GM19467 (cell line): ENCODE results near the gene NOX1.
A peak's percentile ranks its signal among the peaks of the same experiment; 100 is the strongest.
"Not testable (repeated sequence)": the region's sequence is repeated elsewhere in the genome, so short reads cannot be mapped to it uniquely, and the experiment has no call there.

Source experiments
- ATAC-seq: cut with Tn5 transposase; IDR thresholded peaks from one replicate; pipeline ENCODE4 v1.9.1; 2021; ENCODE audit warnings: mild to moderate bottlenecking, moderate library complexity; ENCODE audit not compliant: unreplicated experiment

Gene NOX1

DNA sequence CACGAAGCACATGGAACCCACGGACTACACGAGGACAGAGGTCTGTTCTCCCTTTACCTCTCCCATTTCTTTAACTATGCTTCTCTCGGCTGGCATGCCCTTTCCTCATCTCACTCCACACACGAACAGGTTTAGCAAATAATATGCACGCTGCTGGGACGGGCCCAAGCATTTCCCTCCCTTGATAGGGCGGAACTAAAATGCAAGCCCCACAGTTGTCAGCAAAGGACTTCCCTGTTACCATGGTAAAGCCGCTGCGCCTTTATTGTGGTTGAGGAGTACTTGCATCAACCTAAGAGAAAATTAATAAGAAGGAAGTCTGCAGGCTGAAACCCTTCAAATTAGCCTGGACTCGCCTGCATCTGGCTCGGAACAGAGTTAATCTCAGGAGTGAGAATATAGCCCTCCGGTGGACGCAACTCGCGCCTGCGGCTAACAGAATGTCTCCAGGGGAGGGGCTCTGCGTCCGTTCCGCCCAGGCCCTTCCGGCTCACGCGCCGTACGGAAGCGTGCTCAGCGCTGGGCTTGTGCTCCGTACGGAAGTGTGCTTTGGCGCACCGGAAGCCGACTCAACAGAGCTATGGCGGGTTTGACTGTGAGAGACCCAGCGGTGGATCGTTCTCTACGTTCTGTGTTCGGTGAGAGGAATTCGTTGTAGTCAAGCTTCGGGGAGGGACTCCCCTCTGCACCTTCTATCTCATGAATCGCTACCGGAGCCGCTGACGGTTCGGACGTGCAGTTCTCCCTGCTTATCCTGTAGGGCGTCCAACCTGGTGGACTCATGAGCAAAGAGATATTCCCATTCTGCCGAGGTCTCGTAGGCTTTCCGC is 54.1 kb downstream of the NOX1 start, which contains the start of gene CSTF2:
Gene CSTF2 (plus strand): TSS at position 555 of the 830 bp plus-strand sequence. CDS start 26 bp downstream, at position 581.
- ATAC-seq, result peak; percentile 100

DNA sequence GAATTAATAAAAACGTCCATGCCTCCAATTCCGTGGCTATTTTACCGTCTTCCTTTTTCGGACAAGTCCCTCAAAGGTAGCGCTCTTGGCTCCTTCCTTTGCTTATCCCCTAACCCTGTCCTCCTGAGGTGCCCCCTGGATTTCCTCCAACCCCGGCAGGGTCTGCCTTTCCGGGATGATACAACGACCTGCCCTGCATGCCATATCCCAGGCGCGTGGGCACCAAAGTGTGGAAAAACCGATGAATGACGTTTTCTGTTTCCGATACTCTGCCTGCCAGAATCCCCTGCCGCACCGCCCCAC is 54.7 kb downstream of the NOX1 start:
- no peak for ATAC-seq

DNA sequence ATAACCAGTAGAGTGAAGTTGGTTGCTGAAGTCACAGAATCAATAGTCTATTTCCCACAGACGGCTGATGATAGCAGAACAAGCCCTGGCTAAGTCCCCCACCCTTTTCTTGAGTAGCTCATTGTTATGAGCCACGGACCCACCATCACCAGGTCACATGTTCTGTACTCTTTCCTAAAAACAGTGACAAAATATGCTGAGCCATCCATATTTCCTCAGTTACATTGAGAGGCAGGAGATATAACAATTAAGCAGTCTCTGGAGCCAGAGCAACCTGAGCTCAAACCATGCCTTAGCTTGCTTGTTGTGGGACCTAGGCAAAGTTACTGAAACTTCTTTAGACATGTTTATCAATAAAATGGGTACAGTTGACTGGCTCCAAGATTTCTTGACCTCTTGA is 56.8 kb downstream of the NOX1 start:
- no peak for ATAC-seq

DNA sequence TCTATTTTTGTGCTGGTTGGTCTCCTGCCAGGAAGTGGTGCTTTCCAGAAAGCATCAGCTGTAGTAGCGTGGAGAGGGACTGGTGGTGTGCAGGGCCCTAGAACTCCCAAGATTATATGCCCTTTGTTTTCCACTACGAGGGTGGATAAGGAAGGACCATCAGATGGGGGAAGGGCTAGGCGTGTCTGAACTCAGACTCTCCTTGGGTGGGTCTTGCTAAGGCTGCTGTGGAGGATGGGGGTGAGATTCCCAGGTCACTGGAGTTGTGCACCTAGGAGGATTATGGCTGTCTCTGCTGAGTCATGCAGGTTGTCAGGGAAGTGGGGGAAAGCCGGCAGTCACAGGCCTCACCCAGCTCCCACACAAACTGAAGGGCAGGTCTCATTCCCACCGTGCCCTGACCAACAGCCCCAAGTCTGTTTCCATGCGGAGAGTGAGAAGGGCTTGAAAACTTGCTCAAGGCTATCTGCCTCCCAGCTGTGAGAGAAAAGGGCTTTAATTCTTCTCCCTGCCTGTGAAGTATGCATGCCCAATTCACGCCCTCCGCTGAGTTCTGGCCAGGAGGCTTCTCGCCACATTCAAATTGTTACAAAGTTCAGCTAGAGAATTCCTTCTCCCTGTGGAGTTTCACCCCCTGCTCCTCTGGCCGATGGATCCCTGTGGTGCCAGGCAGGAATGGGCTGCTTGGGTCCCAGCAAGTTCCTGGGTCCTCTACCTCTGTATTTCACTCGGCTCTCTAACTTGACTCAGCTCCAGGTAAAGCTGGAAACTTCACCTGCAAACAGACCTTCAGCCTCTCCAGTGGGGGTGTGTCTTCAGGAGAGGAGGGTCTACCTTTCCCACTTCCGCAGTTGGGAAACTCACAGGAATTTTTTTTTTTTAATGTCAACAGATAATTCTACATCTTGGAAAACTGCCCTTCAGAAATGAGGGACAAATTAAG is 61.7 kb downstream of the NOX1 start:
- no peak for ATAC-seq

DNA sequence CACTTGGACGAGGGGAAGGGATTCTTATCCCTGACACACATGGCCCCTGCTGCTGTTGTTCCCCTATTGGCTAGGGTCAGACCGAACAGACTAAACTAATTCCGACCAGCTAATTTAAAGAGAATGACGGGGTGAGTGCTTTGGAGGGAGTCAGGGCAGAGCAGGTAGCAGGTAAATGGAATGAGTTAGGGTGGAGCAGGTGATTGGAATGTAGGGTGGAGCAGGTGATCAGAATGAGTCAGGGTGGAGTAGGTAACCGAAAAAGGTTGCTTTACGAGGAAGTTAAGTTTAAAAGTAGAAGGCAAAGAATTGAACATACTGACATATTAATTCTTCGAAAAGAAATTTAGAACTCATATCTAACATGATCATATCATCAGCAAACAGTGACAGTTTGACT is 65.9 kb downstream of the NOX1 start:
- ATAC-seq, result not testable (repeated sequence)

DNA sequence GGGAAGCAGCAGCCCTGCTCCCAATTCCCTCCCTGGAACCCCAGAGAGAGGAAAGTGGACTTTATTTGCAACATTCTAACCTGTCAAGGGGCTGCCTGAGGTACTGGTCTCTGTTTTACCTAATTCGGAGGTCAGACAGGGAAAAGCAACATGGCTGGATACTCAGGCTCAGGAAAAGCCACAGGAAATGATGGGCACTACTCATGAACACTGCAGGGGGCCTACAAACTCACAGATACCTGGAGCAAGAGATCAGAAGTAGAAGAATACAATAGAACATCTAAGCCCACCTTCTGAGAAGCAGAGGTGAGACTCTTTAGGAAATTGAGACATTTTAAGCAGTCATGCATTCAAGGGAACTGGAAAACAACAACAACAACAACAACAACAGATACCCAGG is 69.4 kb downstream of the NOX1 start:
- ATAC-seq, result no peak

DNA sequence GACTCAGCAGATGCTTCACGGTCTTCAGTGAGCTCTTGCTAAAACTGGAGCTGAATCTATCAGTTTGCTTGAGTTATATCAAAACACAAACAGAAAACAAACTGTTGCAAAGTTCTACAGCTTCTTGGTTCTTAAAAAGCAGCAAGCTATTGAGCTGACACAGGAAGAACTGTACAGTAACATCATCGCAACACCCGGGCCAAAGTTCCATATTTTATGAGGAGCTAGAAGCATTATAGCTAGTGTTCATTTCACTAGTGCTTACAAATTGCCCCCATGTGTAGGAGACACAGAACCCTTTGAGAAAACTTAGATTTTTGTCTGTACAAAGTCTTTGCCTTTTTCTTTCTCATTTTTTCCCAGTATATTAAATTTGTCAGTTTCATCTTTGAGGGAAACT is 71.3 kb downstream of the NOX1 start:
- no peak for ATAC-seq

DNA sequence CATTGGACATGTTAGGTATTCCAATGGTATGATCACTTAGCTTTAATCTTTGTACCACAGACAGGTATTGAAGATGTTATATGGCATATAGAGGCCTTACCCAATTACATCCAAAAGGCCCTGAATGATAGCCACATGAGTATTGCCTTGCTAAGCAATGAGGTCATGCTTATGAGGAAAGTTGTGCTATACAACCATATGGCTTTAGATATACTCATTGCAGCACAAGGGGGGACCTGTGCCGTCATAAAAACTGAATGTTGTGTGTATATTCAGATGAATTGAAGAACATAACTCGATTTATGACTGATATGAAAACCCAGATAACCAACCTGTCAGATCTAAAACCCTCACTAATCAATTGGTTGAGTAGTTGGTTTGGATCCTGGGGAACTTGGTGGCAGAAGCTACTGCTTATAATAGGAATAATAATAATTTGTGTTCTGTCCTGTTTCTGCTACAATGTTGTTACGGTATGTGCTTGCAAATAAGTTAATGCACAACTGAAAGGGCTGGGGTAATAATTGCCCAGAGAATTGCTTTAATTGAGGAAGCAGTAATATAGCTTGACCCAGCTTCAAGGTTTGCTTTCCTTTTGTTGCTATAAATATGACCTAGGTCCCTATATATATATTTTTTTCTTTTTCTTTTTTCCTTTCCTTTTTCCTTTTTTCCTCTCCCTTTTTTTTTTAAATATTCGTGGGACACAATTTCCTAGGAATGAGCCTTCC is 75.5 kb downstream of the NOX1 start:
- no peak for ATAC-seq

DNA sequence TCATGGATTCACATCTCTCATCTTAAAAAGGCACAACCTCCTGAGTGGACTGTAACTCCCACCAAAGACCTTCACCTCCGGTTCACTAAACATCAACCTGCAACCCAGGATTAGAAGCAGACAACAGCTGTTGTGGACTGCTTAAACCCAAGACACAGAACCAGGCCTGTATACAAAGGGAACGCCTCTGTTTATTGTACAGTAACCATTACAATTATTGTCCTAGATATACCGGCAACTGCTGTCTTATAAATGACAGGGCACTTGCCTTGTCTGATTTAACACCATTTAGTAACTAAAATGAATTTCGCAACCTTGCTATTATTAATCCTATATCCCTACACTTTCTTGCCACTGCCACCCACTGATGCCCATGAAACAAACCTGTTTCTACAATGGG is 76.8 kb downstream of the NOX1 start:
- ATAC-seq, result no peak

DNA sequence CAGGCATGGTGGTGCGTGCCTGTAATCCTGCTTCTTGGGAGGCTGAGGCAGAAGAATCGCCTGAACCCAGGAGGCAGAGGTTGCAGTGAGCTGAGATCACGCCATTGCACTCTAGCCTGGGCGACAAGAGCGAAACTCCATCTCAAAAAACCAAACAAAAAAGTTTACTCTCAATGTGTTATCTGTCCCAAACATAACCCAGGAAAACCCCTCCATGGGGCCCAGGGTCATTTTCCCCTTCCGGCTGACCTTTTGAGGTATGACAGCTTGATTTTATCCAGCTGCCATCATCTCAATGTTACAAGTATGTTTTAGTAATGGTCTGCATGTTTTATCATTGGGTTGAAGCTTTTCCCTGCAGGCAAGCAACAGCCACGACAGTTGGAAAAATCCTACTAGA is 77.8 kb downstream of the NOX1 start:
- ATAC-seq, result not testable (repeated sequence)
